GM18517 (cell line): ENCODE results near the gene ATL2.
"Not testable (repeated sequence)": the region's sequence is repeated elsewhere in the genome, so short reads cannot be mapped to it uniquely, and the experiment has no call there.

Experiments
- ATAC-seq: cut with Tn5 transposase; IDR thresholded peaks from one replicate; pipeline ENCODE4 v1.9.1; 2021; ENCODE audit warnings: mild to moderate bottlenecking, moderate library complexity; ENCODE audit not compliant: unreplicated experiment

Gene ATL2

GRCh38 chr2:38336621-38337020 lies 40.5 kb downstream of the ATL2 start:
- ATAC-seq = no peak

- no peak for ATAC-seq
Measured at GRCh38 chr2:38330754-38331153, 46.3 kb downstream of the ATL2 start.

GRCh38 chr2:38327580-38327979 lies 49.5 kb downstream of the ATL2 start:
- no peak for ATAC-seq

- ATAC-seq = no peak
Measured at GRCh38 chr2:38323623-38324022, 53.5 kb downstream of the ATL2 start.

GRCh38 chr2:38322224-38322914 lies 54.7 kb downstream of the ATL2 start:
- no peak for ATAC-seq

- not testable (repeated sequence) for ATAC-seq
Measured at GRCh38 chr2:38319240-38319639, 57.8 kb downstream of the ATL2 start.

- ATAC-seq = no peak
Measured at GRCh38 chr2:38317725-38318124, 59.3 kb downstream of the ATL2 start.

GRCh38 chr2:38315707-38316333 lies 61.3 kb downstream of the ATL2 start:
- no peak for ATAC-seq

- no peak for ATAC-seq
Measured at GRCh38 chr2:38308821-38309220, 68.3 kb downstream of the ATL2 start.

GRCh38 chr2:38301969-38302702 lies 74.9 kb downstream of the ATL2 start:
- ATAC-seq = no peak

- ATAC-seq = no peak
Measured at GRCh38 chr2:38301340-38301968, 75.6 kb downstream of the ATL2 start.

GRCh38 chr2:38298539-38298938 lies 78.5 kb downstream of the ATL2 start:
- no peak for ATAC-seq

GRCh38 chr2:38296197-38296780 lies 80.8 kb downstream of the ATL2 start:
- ATAC-seq = no peak

- no peak for ATAC-seq
Measured at GRCh38 chr2:38294597-38294996, 82.5 kb downstream of the ATL2 start.

GRCh38 chr2:38293152-38293865 lies 83.8 kb downstream of the ATL2 start:
- no peak for ATAC-seq

- no peak for ATAC-seq
Measured at GRCh38 chr2:38290332-38290731, 86.7 kb downstream of the ATL2 start.

- ATAC-seq = no peak
Measured at GRCh38 chr2:38284971-38285370, 92.1 kb downstream of the ATL2 start.

- no peak for ATAC-seq
Measured at GRCh38 chr2:38281095-38281742, 95.9 kb downstream of the ATL2 start.

- no peak for ATAC-seq
Measured at GRCh38 chr2:38279201-38279600, 97.9 kb downstream of the ATL2 start.

- ATAC-seq = not testable (repeated sequence)
Measured at GRCh38 chr2:38278117-38278438, 99.0 kb downstream of the ATL2 start.
